ENCODE measurements around the gene DNMBP.

- TF ChIP-seq CTCF (conservative IDR thresholded peaks at IDR 0.05) (no peak), ZFX (IDR thresholded peaks at IDR 0.05) (no peak)
Observed at GRCh38 chr10:99836711-99837110, 173.0 kb downstream of the DNMBP start.
